ENCODE results near the gene BASP1.

DNA sequence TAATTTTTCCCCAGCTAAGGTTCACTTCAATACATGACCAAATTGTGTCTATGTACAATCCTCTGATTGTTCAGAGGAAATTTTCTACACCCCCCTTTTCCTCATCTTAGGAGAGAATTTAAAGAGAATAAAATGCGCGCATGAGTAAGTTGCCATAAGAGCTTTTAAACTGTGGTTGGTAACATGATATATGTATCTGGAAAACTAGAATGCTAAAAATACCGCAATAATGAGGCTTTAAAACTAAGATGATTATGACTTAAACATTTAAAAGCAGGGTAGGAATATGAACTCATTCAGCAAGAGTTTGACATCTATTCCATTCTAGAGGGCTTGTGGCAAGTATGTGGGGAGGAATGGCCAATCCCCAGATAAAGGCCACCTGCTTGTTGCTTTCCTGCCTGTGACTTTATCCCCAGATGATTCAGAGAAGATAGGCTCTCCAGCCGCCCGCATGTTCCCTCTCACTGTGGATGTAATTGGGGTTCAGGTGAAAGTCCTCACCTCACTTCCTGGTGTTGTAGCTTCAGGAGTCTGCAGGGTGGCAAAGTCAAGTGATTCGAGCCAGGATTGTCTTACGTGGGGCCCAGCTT, 26.5 kb upstream of the BASP1 start:
- TF ChIP-seq STAT1 (IDR thresholded peaks at IDR 0.05; ENCODE audit: unreplicated experiment) = no peak
- TF ChIP-seq CTCF (conservative IDR thresholded peaks at IDR 0.05; ENCODE audit: low read depth in 2 of 2) = no peak
- TF ChIP-seq CREB1 (CRISPR knock-in tag; IDR thresholded peaks at IDR 0.05; ENCODE audit: low read depth) = no peak
- no peak for TF ChIP-seq POLR2AphosphoS5 (IDR thresholded peaks at IDR 0.05; ENCODE audit: low read depth)
- TF ChIP-seq EZH2 (IDR thresholded peaks at IDR 0.05; ENCODE audit: low read depth, unreplicated experiment) = no peak

Measured in GM23338 (cell line).